IPS-18c (cell line): ENCODE data around the gene ARID3B.

Experiments used
- H3K4me3 ChIP-seq: 2 replicates; pipeline ENCODE4 v1.7.0; 2013; ENCODE audit warnings: low read depth, mild to moderate bottlenecking, low read length, moderate library complexity; ENCODE audit not compliant: insufficient read depth
- H3K9me3 ChIP-seq: one replicate; pipeline ENCODE4 v1.6.1; 2013; ENCODE audit warnings: mild to moderate bottlenecking, low read length, moderate library complexity; ENCODE audit not compliant: control insufficient read depth, insufficient read depth

The ARID3B gene

DNA sequence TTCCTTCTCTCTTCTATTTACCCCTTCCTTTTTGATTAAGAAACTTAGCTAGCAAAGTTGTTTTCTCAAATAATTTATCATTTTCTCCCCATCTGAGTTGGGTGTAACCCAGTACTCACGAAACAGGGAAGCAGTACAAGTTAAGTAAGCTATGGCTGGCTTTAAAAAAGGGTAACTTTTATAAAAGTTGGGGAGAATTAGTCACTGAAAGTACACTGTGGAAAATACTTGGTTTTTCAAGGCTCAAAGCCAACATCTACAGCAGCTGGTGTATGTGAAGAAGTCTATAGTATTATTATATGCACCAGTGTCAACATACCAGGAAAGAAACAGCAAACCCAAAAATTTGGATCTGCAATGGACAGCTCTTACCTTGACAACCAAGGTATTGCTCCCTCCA, 100.1 kb downstream of the ARID3B start:
- Histone ChIP-seq H3K4me3 (no peak overlapping the region), H3K9me3 (no peaks in the 10 kb centered on the region)

DNA sequence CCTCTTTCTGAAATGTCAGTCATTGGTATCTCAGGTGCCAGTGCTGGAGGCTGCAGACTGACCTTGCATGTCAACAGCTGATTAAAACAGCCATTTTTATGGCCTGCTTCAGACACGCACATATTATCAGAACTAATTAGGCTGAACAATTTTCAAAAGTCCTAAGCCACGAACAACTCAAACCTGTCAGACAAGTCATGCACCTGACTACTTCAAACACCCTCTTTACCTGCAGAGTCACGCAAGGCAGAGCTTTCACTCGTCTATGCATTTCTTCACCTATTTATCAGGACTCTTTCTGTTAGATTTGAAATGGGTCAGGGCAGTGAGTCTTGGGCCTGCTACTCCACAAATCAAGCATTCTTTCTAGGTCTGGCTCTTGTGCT, 101.3 kb downstream of the ARID3B start:
- H3K4me3 ChIP-seq, result no peak overlapping the region
- no peaks in the 10 kb centered on the region for H3K9me3 ChIP-seq

DNA sequence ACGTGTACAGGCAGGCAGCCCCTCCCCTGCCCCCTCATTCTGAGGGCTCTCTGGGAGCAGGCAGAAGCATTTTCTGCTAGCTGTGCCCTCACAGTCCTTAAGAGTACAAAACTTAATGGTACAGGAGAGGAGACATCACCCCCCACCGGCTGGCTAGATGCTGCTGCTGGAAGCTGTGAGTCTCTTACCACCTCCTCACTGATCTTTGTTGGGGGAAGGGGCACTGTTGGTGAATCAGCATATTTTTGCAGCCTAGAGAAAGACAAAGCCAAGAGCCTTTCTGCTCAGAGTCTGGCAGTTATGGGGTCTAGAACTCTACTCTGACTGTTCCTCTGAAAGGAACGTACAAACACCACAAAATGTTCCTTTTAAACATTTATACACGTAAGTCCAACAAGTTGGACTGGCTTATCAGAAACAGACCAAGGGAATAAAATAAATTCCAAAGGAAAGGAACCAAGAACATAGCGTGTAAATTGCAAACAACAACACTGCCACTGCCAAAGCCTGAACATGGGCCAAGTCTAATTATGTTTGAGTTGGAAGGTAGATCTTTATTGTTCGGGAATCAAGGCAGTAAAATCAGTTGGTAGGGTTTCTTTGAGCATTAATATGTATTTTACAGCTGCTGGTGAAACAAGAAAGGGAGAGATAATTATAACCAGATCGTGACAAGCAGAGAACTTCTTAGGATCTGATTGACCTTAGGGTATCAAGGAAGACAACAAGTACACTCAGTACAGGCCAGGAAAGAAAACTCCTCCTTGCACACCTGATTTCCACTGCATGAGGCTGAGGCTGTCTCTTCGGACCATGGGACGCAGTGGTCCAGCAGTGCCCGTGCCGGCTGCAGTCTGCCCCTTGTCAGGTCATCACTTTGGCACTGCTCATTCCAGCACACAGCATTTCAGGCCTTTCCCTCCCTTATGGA, 102.0 kb downstream of the ARID3B start:
- Histone ChIP-seq H3K9me3 (no peaks in the 10 kb centered on the region), H3K4me3 (no peak overlapping the region)

DNA sequence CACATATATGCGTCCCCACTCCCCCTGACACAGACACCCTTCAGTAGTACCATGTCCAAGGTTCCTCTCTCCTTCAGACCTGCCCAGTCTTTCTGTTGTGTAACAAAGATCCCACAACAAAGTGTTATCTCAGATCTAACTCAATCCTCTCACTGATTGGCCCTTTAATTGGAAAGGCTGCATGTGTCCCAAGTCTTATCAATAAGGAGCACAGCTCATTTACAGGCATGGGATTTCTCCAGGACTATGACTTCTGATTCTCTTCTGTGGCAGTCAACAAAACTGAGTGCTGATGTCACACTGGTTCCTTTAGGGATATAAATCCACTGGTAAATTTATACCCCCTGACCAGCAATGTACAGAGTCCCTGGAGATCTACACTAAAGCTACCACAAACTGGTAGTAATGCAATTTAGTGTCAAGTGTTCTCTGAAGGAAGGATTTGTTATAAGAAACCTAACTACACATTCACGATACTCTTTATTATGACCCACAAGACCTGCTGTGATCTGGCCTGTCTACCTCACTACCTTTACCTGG, 102.7 kb downstream of the ARID3B start:
- H3K9me3 ChIP-seq, result no peaks in the 10 kb centered on the region

DNA sequence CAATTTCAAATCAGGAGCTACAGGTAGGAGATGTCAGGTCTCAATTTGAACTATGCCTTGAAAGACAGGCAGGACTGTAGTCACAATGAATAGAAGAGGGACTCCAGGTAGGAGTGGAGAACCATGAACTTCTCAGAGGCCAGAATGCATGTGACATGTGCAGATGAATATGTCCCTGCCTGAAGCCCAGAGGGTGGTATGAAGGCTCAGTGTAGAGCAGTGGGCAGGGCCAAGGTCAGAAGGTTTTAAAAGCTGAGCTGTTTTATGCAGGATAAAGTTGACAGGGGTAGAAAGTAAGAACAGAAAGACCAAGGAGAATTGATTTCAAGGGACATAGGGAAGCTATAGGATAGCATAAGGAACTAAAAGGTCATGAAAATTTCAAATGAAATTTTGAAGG, 105.5 kb downstream of the ARID3B start:
- Histone ChIP-seq H3K9me3 (no peaks in the 10 kb centered on the region), H3K4me3 (no peak overlapping the region)

More for the DNA sequence above, 102.7 kb downstream of the ARID3B start:
- H3K4me3 ChIP-seq, result no peak overlapping the region
